HepG2 (cell line): ENCODE results near the gene TNFRSF6B. TPM values are rescaled to one million over a fixed set of nuclear protein-coding genes. Genes with fewer than 3 reads are reported as not detected.
A peak's percentile ranks its signal among the peaks of the same experiment; 100 is the strongest.

Source experiments
- ATM ChIP-seq: fragments of 450-650 bp; IDR thresholded peaks from 2 replicates; pipeline ENCODE4 v1.7.1; 2017; ENCODE audit warnings: mild to moderate bottlenecking, borderline replicate concordance
- CBX5 ChIP-seq: sonication (generic); formaldehyde crosslinking; IDR thresholded peaks from 2 replicates; pipeline ENCODE4 v1.4.0; 2020; ENCODE audit warnings: missing genetic modification reagents, borderline replicate concordance
- CREBL2 ChIP-seq: sonication (generic); formaldehyde crosslinking; IDR thresholded peaks from 2 replicates; pipeline ENCODE4 v1.8.1; 2023; ENCODE audit warnings: missing genetic modification reagents, mild to moderate bottlenecking, borderline replicate concordance
- HCFC1 ChIP-seq: fragments of 150-350 bp; IDR thresholded peaks from 2 replicates; pipeline ENCODE4 v1.6.1; 2014; ENCODE audit warnings: low read depth, low read length
- HMGA1 ChIP-seq: sonication (generic); formaldehyde crosslinking; conservative IDR thresholded peaks from 2 replicates; pipeline ENCODE4 v1.4.0; 2020; ENCODE audit warnings: missing genetic modification reagents
- HNF1A ChIP-seq, 2 experiments: sonication (generic) in 1 of 2; formaldehyde crosslinking in 1 of 2; IDR thresholded peaks; 2 replicates each; pipeline versions ENCODE4 v1.4.0 to v1.6.1; 2016 to 2020; ENCODE audit warnings: borderline replicate concordance in 1 of 2, low read depth in 1 of 2, mild to moderate bottlenecking in 1 of 2, missing genetic modification reagents in 1 of 2
- IRF1 ChIP-seq: sonication (generic); formaldehyde crosslinking; IDR thresholded peaks from 2 replicates; pipeline ENCODE4 v1.4.0; 2020; ENCODE audit warnings: low read depth, mild to moderate bottlenecking, missing genetic modification reagents
- MTERF4 ChIP-seq: sonication (generic); formaldehyde crosslinking; IDR thresholded peaks from 2 replicates; pipeline ENCODE4 v1.8.0; 2023; ENCODE audit warnings: mild to moderate bottlenecking, missing genetic modification reagents
- MXD1 ChIP-seq: sonication (generic); formaldehyde crosslinking; IDR thresholded peaks from 2 replicates; pipeline ENCODE4 v1.4.0; 2020; ENCODE audit warnings: mild to moderate bottlenecking, missing genetic modification reagents
- RFX5 ChIP-seq: IDR thresholded peaks from 2 replicates; pipeline ENCODE4 v1.6.1; 2011; ENCODE audit warnings: low read depth, low read length, improper control_type of control experiment
- ZBTB21 ChIP-seq: sonication (generic); formaldehyde crosslinking; IDR thresholded peaks from 2 replicates; pipeline ENCODE4 v1.4.0; 2020; ENCODE audit warnings: missing genetic modification reagents
- ZFP62 ChIP-seq: sonication (generic); formaldehyde crosslinking; IDR thresholded peaks from 2 replicates; pipeline ENCODE4 v1.4.0; 2020; ENCODE audit warnings: missing genetic modification reagents
- ZNF180 ChIP-seq: sonication (generic); formaldehyde crosslinking; IDR thresholded peaks from 2 replicates; pipeline ENCODE4 v1.4.0; 2020; ENCODE audit warnings: low read depth, missing genetic modification reagents, borderline replicate concordance
- ZNF253 ChIP-seq: sonication (generic); formaldehyde crosslinking; IDR thresholded peaks from 2 replicates; pipeline ENCODE4 v1.8.0; 2022; ENCODE audit warnings: mild to moderate bottlenecking, missing genetic modification reagents, borderline replicate concordance
- ZNF431 ChIP-seq: sonication (generic); formaldehyde crosslinking; IDR thresholded peaks from 2 replicates; pipeline ENCODE4 v1.9.0; 2022; ENCODE audit warnings: missing genetic modification reagents, low read depth, mild to moderate bottlenecking, borderline replicate concordance
- ZNF558 ChIP-seq: sonication (generic); formaldehyde crosslinking; IDR thresholded peaks from 2 replicates; pipeline ENCODE4 v1.9.0; 2022; ENCODE audit warnings: mild to moderate bottlenecking, missing genetic modification reagents, borderline replicate concordance
- ZNF704 ChIP-seq: sonication (generic); formaldehyde crosslinking; IDR thresholded peaks from 2 replicates; pipeline ENCODE4 v1.8.1; 2023; ENCODE audit warnings: mild to moderate bottlenecking, inconsistent platforms, moderate library complexity, missing genetic modification reagents, borderline replicate concordance
- polyA plus RNA-seq, 8 experiments: library from polyadenylated mRNA; depleted of rRNA in 3 of 8; stranded (reverse) in 7 of 8; unstranded in 1 of 8; fragments of >200 nt; fragmentation: Illumina TruSeq in 4 of 8; extraction: Trizol in 4 of 8; gene quantifications; 2 replicates each; pipeline versions ENCODE4 v1.2.1 to v1.2.3, GENCODE V29; 2011 to 2016; ENCODE audit warnings: low read depth in 4 of 8, missing spikeins in 1 of 8, mixed read lengths in 1 of 8; ENCODE audit not compliant: insufficient read depth in 1 of 8
- total RNA-seq, 5 experiments: library from RNA; depleted of rRNA; stranded (reverse); fragments of >200 nt; fragmentation: Illumina TruSeq; extraction: Trizol; gene quantifications; 2 replicates each; pipeline ENCODE4 v1.2.3, GENCODE V29; 2016; ENCODE audit warnings: low read depth in 1 of 5

Gene TNFRSF6B
- total and polyA plus RNA-seq, 2 of the 13 experiments (the other 11 are each of a cell fraction or from before 2014, with no cell fraction given): 0.24 TPM; not detected in 1

- TF ChIP-seq MXD1 (no peak), ZFP62 (no peak), CBX5 (CRISPR knock-in tag) (peak; percentile 67; the same call in 1 of the 2 replicates), MTERF4 (CRISPR knock-in tag) (peak; percentile 92), ZBTB21 (CRISPR knock-in tag) (peak; percentile 53; the same call in 1 of the 2 replicates), IRF1 (CRISPR knock-in tag) (no peak; the same call in 1 of the 2 replicates), CREBL2 (CRISPR knock-in tag) (0 out of 2 replicates have a peak, but pooled peaks have one; percentile 9), ATM (no peak), ZNF253 (0 out of 2 replicates have a peak, but pooled peaks have one; percentile 33), HCFC1 (no peak), HMGA1 (CRISPR knock-in tag) (no peak), ZNF558 (CRISPR knock-in tag) (peak; percentile 55; the same call in 1 of the 2 replicates), RFX5 (no peak), ZNF180 (CRISPR knock-in tag) (0 out of 2 replicates have a peak, but pooled peaks have one; percentile 80), HNF1A (IDR thresholded peaks at IDR 0.05; ENCODE audit: low read depth) (peak; percentile 90), HNF1A (CRISPR knock-in tag; IDR thresholded peaks at IDR 0.05; ENCODE audit: borderline replicate concordance) (peak; percentile 100), ZNF431 (peak; percentile 63; the same call in 1 of the 2 replicates), ZNF704 (CRISPR knock-in tag) (peak; percentile 86)
Observed at GRCh38 chr20:63739130-63740069, 42.9 kb downstream of the TNFRSF6B start, which contains the start of gene SLC2A4RG (continued).
